Retinal pigment epithelial cell (primary cell): ENCODE measurements around the gene SLC36A3.
"Not testable (repeated sequence)": the region's sequence is repeated elsewhere in the genome, so short reads cannot be mapped to it uniquely, and the experiment has no call there.

ENCODE experiments used
- DNase-seq: peaks from one replicate; pipeline ENCODE4 v3.0.0-alpha.2; 2010; ENCODE audit warnings: low read depth
- H3K4me3 ChIP-seq: 2 replicates; pipeline ENCODE4 v1.5.1; 2011; ENCODE audit warnings: mild to moderate bottlenecking, low read length, control low read depth, moderate library complexity
- CTCF ChIP-seq: conservative IDR thresholded peaks from 2 replicates; pipeline ENCODE4 v1.5.1; 2011; ENCODE audit warnings: low read depth, low read length, control low read depth, inconsistent platforms

The SLC36A3 gene

GRCh38 chr5:151318850-151319732 lies 15.5 kb upstream of the SLC36A3 start:
- TF ChIP-seq CTCF, result peak; percentile 33
- DNase-seq, result no peak
- H3K4me3 ChIP-seq, result no peak overlapping the region

DNA sequence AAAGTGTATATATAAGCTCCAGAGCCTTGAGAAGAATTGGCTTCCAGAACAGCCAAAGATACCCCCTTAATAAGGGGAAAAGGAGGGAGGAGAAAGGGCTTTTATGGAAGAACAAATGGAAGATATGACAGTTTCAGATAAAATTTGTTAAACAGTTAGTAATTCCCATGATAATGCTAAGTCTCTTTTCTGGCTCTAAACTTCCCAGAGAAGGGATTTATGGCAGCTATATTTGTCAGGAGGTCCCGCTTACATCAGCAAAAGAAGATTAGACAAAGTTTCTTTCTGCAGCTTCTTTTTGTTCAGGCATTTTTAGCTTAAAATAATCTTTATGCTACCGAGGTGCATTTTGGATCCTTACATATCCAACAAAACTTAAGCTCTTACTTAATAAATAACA lies 14.3 kb upstream of the SLC36A3 start:
- H3K4me3 ChIP-seq, result no peak overlapping the region
- no peak for DNase-seq
- TF ChIP-seq CTCF, result no peak

DNA sequence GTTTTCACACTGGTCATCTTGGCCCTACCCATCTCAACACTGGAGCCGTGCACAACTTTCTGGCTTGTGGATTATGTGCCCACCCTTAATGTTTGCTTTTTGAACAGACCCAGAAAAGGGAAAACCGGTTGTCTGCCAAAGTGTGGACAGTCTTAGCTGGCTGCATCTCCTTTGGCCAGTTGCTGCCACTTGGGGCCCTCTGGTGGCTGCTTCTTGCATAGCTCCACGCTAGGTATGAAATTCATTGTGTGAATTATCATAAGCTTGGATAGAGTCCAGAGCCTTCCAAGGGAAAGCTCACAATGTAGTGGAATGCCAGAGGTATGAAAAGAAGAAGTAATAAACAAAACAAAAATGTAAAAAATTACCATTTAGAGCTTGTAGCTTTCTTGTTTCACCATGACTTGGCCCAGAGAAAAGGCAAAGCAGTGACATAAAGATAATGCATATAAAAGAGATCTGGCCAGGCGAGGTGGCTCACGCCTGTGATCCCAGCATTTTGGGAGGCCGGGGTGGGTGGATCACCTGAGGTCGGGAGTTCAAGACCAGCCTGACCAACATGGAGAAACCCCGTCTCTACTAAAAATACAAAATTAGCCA lies 12.5 kb upstream of the SLC36A3 start:
- DNase-seq, result peak; percentile 32
- TF ChIP-seq CTCF, result peak; percentile 99
- no peak overlapping the region for H3K4me3 ChIP-seq

- no peak for TF ChIP-seq CTCF
- H3K4me3 ChIP-seq, result no peak overlapping the region
- no peak for DNase-seq
Measured at GRCh38 chr5:151313357-151313756, 9.8 kb upstream of the SLC36A3 start.

- TF ChIP-seq CTCF, result no peak
Measured at GRCh38 chr5:151312756-151313324, 9.3 kb upstream of the SLC36A3 start.

DNA sequence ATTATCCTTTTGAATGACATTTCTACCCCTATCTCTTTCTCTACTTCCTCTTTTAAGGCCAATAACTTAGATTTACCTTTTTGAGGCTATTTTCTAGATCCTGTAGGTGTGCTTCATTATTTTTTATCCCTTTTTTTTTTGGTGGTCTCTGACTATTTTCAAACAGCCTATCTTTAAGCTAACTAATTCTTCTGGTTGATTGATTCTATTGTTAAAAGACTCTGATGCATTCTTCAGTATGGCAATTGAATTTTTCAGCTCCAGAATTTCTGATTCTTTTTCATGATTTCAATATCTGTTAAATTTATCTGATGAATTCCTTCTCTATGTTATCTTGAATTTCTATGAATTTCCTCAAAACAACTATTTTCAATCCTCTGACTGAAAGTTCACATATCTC lies 7.4 kb upstream of the SLC36A3 start:
- no peak for TF ChIP-seq CTCF
- DNase-seq, result no peak
- no peak overlapping the region for H3K4me3 ChIP-seq

More at GRCh38 chr5:151312756-151313324, 9.3 kb upstream of the SLC36A3 start:
- no peak overlapping the region for H3K4me3 ChIP-seq
- DNase-seq, result no peak

- not testable (repeated sequence) for DNase-seq, H3K4me3 ChIP-seq
Measured at GRCh38 chr5:151309821-151310220, 6.3 kb upstream of the SLC36A3 start.

DNA sequence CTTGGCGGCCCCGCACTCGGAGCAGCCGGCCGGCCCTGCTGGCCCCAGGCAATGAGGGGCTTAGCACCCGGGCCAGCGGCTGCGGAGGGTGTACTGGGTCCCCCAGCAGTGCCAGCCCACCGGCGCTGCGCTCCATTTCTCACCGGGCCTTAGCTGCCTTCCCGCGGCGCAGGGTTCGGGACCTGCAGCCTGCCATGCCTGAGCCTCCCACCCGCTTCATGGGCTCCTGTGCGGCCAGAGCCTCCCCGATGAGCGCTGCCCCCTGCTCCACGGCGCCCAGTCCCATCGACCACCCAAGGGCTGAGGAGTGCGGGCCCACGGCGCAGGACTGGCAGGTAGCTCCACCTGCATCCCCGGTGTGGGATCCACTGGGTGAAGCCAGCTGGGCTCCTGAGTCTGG lies 5.7 kb upstream of the SLC36A3 start:
- DNase-seq, H3K4me3 ChIP-seq: not testable (repeated sequence)
